Spinal cord (tissue), 4 donors: ENCODE data around the gene HELZ2. TPM values are rescaled to one million over a fixed set of nuclear protein-coding genes. Genes with fewer than 3 reads are reported as not detected.

Source experiments
- polyA plus RNA-seq, 2 donors: library from polyadenylated mRNA; unstranded; fragments of 120-200 nt; gene quantifications; one replicate each; pipeline ENCODE4 v1.2.1, GENCODE V29; 2013; ENCODE audit not compliant: insufficient read length in 2 of 2
- total RNA-seq, 2 donors: library from RNA; depleted of rRNA in 1 of 2; stranded (reverse); fragments of 120-200 nt in 1 of 2; fragments of >200 nt in 1 of 2; gene quantifications; one replicate each; pipeline versions ENCODE4 v1.2.3 to v1.2.4, GENCODE V29; 2013 to 2014

The HELZ2 gene
- total and polyA plus RNA-seq, 4 donors = 6.1 to 9.9 (median 7.0) TPM

Other genes starting within 250 kb of the HELZ2 start
- 10 to 100 TPM in 1 of 2 donors, 1 to 10 TPM in 1; 5.5 to 13.0 TPM for gene CHRNA4, start 212.9 kb downstream of the HELZ2 start, total RNA-seq
- 10 to 100 TPM; 54.0 to 64.2 TPM for gene CHRNA4, start 212.9 kb downstream of the HELZ2 start, polyA plus RNA-seq
- gene KCNQ2, start 101.6 kb downstream of the HELZ2 start, total RNA-seq = 10 to 100 TPM; 30.7 to 66.5 TPM
- gene KCNQ2, start 101.6 kb downstream of the HELZ2 start, polyA plus RNA-seq = 100 to 1,000 TPM; 140 to 155 TPM
- gene EEF1A2, start 75.2 kb downstream of the HELZ2 start, total RNA-seq = 100 to 1,000 TPM in 1 of 2 donors, 10 to 100 TPM in 1; 79.9 to 188 TPM
- gene EEF1A2, start 75.2 kb downstream of the HELZ2 start, polyA plus RNA-seq = 100 to 1,000 TPM; 674 to 690 TPM
- 10 to 100 TPM; 19.9 to 74.0 TPM for gene PPDPF, start 53.5 kb downstream of the HELZ2 start, total RNA-seq
- gene PPDPF, start 53.5 kb downstream of the HELZ2 start, polyA plus RNA-seq = 100 to 1,000 TPM; 458 to 467 TPM
- under 1 TPM in 1 of 2 donors, not detected in 1; 0.06 TPM for gene PTK6, start 36.9 kb downstream of the HELZ2 start, total RNA-seq
- gene PTK6, start 36.9 kb downstream of the HELZ2 start, polyA plus RNA-seq = 1 to 10 TPM; 1.1 to 2.1 TPM
- gene SRMS, start 26.5 kb downstream of the HELZ2 start, total RNA-seq = not detected
- under 1 TPM; 0.22 to 0.42 TPM for gene SRMS, start 26.5 kb downstream of the HELZ2 start, polyA plus RNA-seq
- gene FNDC11, start 20.1 kb downstream of the HELZ2 start, total RNA-seq = 1 to 10 TPM; 1.0 to 1.1 TPM
- gene FNDC11, start 20.1 kb downstream of the HELZ2 start, polyA plus RNA-seq = under 1 TPM; 0.93 to 0.99 TPM
- 1 to 10 TPM; 5.9 to 9.3 TPM for gene GMEB2, start 52.9 kb upstream of the HELZ2 start, total RNA-seq
- gene GMEB2, start 52.9 kb upstream of the HELZ2 start, polyA plus RNA-seq = 10 to 100 TPM; 11.1 to 12.0 TPM
- 100 to 1,000 TPM; 137 to 142 TPM for gene STMN3, start 79.2 kb upstream of the HELZ2 start, total RNA-seq
- gene STMN3, start 79.2 kb upstream of the HELZ2 start, polyA plus RNA-seq = 100 to 1,000 TPM; 493 to 495 TPM
- gene RTEL1, start 84.1 kb upstream of the HELZ2 start, total RNA-seq = 10 to 100 TPM in 1 of 2 donors, 1 to 10 TPM in 1; 8.1 to 16.9 TPM
- 10 to 100 TPM; 21.6 to 29.6 TPM for gene RTEL1, start 84.1 kb upstream of the HELZ2 start, polyA plus RNA-seq
- 1 to 10 TPM; 1.1 to 3.1 TPM for gene TNFRSF6B, start 122.4 kb upstream of the HELZ2 start, total RNA-seq
- gene TNFRSF6B, start 122.4 kb upstream of the HELZ2 start, polyA plus RNA-seq = 1 to 10 TPM; 2.8 to 5.2 TPM
- gene ARFRP1, start 133.7 kb upstream of the HELZ2 start, total RNA-seq = 10 to 100 TPM; 19.5 to 46.6 TPM
- gene ARFRP1, start 133.7 kb upstream of the HELZ2 start, polyA plus RNA-seq = 10 to 100 TPM; 52.0 to 57.8 TPM
- 10 to 100 TPM in 1 of 2 donors, 1 to 10 TPM in 1; 6.9 to 19.2 TPM for gene ZGPAT, start 133.8 kb upstream of the HELZ2 start, total RNA-seq
- gene ZGPAT, start 133.8 kb upstream of the HELZ2 start, polyA plus RNA-seq = 10 to 100 TPM; 26.9 to 34.6 TPM
- gene LIME1, start 162.4 kb upstream of the HELZ2 start, total RNA-seq = 1 to 10 TPM; 2.5 to 9.8 TPM
- 10 to 100 TPM; 19.6 to 24.5 TPM for gene LIME1, start 162.4 kb upstream of the HELZ2 start, polyA plus RNA-seq
- 10 to 100 TPM in 1 of 2 donors, 1 to 10 TPM in 1; 5.5 to 51.0 TPM for gene SLC2A4RG, start 165.5 kb upstream of the HELZ2 start, total RNA-seq
- 10 to 100 TPM; 55.2 to 79.1 TPM for gene SLC2A4RG, start 165.5 kb upstream of the HELZ2 start, polyA plus RNA-seq